Spleen (tissue), 11 donors: Measurements from ENCODE around the gene TRERF1. TPM values are rescaled to one million over a fixed set of nuclear protein-coding genes. Genes with fewer than 3 reads are reported as not detected.

Source experiments
- DNase-seq: peaks from one replicate; pipeline ENCODE4 v3.0.0-alpha.2; 2020
- H3K27ac ChIP-seq, 8 donors: fragments of 200-600 bp; sonication (generic) in 7 of 8; 1 replicate in 4 of 8; 2 replicates in 4 of 8; pipeline versions ENCODE4 v1.5.0 to v1.8.0; 2016 to 2021; ENCODE audit warnings: inconsistent platforms in 4 of 8, mild to moderate bottlenecking in 4 of 8, moderate library complexity in 1 of 8
- H3K27me3 ChIP-seq, 7 donors: fragments of 200-600 bp; sonication (generic) in 6 of 7; replicated peaks in 1 of 7; 1 replicate in 4 of 7; 2 replicates in 3 of 7; pipeline versions ENCODE4 v1.5.0 to v1.8.0; 2016 to 2021; ENCODE audit warnings: inconsistent platforms in 3 of 7, mild to moderate bottlenecking in 1 of 7
- H3K36me3 ChIP-seq, 6 donors: fragments of 200-600 bp; sonication (generic) in 5 of 6; 1 replicate in 4 of 6; 2 replicates in 2 of 6; pipeline versions ENCODE4 v1.5.0 to v1.8.0; 2016 to 2021; ENCODE audit warnings: inconsistent platforms in 2 of 6
- H3K4me1 ChIP-seq, 6 donors: fragments of 200-600 bp; sonication (generic) in 5 of 6; 1 replicate in 3 of 6; 2 replicates in 3 of 6; pipeline versions ENCODE4 v1.5.0 to v1.8.0; 2016 to 2021; ENCODE audit warnings: inconsistent platforms in 3 of 6
- H3K4me3 ChIP-seq, 8 donors: fragments of 200-600 bp; sonication (generic) in 7 of 8; 1 replicate in 4 of 8; 2 replicates in 4 of 8; pipeline versions ENCODE4 v1.5.0 to v1.8.0; 2016 to 2021; ENCODE audit warnings: inconsistent platforms in 4 of 8, mild to moderate bottlenecking in 4 of 8, moderate library complexity in 2 of 8
- H3K9me3 ChIP-seq, 8 donors: fragments of 200-600 bp; sonication (generic) in 7 of 8; 1 replicate in 4 of 8; 2 replicates in 4 of 8; pipeline versions ENCODE4 v1.5.0 to v1.8.0; 2016 to 2021; ENCODE audit warnings: inconsistent platforms in 4 of 8
- CTCF ChIP-seq, 11 experiments: fragments of 200-600 bp in 7 of 11; fragments of 450-650 bp in 4 of 11; sonication (generic) in 4 of 11; IDR thresholded peaks in 8 of 11; conservative IDR thresholded peaks in 3 of 11; 1 replicate in 7 of 11; 2 replicates in 4 of 11; pipeline versions ENCODE4 v1.4.0 to v1.8.0; 2016 to 2021; ENCODE audit warnings: antibody characterized with exemption in 11 of 11, inconsistent platforms in 4 of 11, mild to moderate bottlenecking in 1 of 11
- POLR2A ChIP-seq, 3 donors: fragments of 450-650 bp; IDR thresholded peaks; one replicate each; pipeline ENCODE4 v1.5.1; 2017; ENCODE audit warnings: antibody characterized with exemption in 3 of 3, mild to moderate bottlenecking in 1 of 3
- POLR2AphosphoS5 ChIP-seq, 3 donors: sonication (generic); formaldehyde crosslinking; IDR thresholded peaks; one replicate each; pipeline ENCODE4 v1.5.1; 2017; ENCODE audit warnings: antibody characterized with exemption in 3 of 3
- WGBS, 5 donors: extraction: QIAGEN DNeasy Blood & Tissue Kit in 3 of 5; methylation state at CpG; one replicate each; pipeline versions ENCODE4 v1.1.5 to v1.1.7; 2013 to 2018; 5-methylcytosine and 5-hydroxymethylcytosine counted together
- intact Hi-C: fragments of 100-400 bp; cut with DNase I; formaldehyde crosslinking; loops from one replicate; pipeline ENCODE4 v1.15.0; 2023; ENCODE audit warnings: low total_unique reads
- polyA plus RNA-seq, 3 donors: library from polyadenylated mRNA; stranded (reverse); fragments of 200-250 nt; gene quantifications; one replicate each; pipeline ENCODE4 v1.2.1, GENCODE V29; 2013
- total RNA-seq, 7 donors: library from RNA; depleted of rRNA in 3 of 7; stranded (reverse); fragments of >200 nt in 3 of 7; fragmentation: NEBNext Ultra II Directional in 4 of 7; extraction: Animal tissue kit (Norgen Biotek cat#: 25700) in 4 of 7; gene quantifications; one replicate each; pipeline versions ENCODE4 v1.1.0 to v1.2.1, GENCODE V29; 2016 to 2021
- donor health status: healthy with polysubstance abuse.
- donor health status: DM: no; HTN: no; CAD: no; lungs with moderate emphysema.
- donor health status: DM: no; HTN: no; CAD: no.
- donor health status: Bipolar disorder and iron deficiency.
- donor health status: healthy.
- donor health status: DM: no; HTN: no; CAD: no.
- donor health status: DM: yes; HTN: yes; CAD: no.

TRERF1 gene
- total and polyA plus RNA-seq, 10 donors = 1.5 to 16.9 (median 12.4) TPM

- no peak for DNase-seq
- 95 to 98% (median 98%) methylated on average over 5 of the region's 5 CpGs for WGBS, 5 donors
- peaks cover 0 to 30% (median 9%) of the 10 kb centered on the region in 6 donors for H3K36me3 ChIP-seq
- no peaks in the 10 kb centered on the region for H3K9me3 ChIP-seq
- H3K4me1 ChIP-seq = no peaks in the 10 kb centered on the region
- intact Hi-C loops = no loop called here
- no peak for TF ChIP-seq POLR2AphosphoS5 (IDR thresholded peaks at IDR 0.05)
- TF ChIP-seq CTCF (IDR thresholded peaks at IDR 0.05 in 8 of 11, conservative IDR thresholded peaks at IDR 0.05 in 3 of 11) = no peak
- no peak for TF ChIP-seq POLR2A (IDR thresholded peaks at IDR 0.05)
- H3K4me3 ChIP-seq = no peak overlapping the region
- no peak overlapping the region for H3K27ac ChIP-seq
- H3K27me3 ChIP-seq = no peaks in the 10 kb centered on the region
Measured at GRCh38 chr6:42199106-42199981, 252.4 kb downstream of the TRERF1 start.

- 69 to 85% (median 73%) methylated on average over 13 of the region's 13 CpGs for WGBS, 5 donors
- no peaks in the 10 kb centered on the region for H3K27me3 ChIP-seq
- no peak for DNase-seq
Measured at GRCh38 chr6:42197555-42198362, 254.0 kb downstream of the TRERF1 start.

GRCh38 chr6:42195415-42195814 is 256.3 kb downstream of the TRERF1 start:
- WGBS, 5 donors = 79 to 92% (median 84%) methylated on average over 4 of the region's 4 CpGs
- intact Hi-C loops = no loop called here
- Histone ChIP-seq H3K9me3 (no peaks in the 10 kb centered on the region), H3K27ac (no peak overlapping the region), H3K36me3 (peaks cover 0 to 4% (median 0%) of the 10 kb centered on the region in 6 donors), H3K4me1 (no peaks in the 10 kb centered on the region), H3K27me3 (no peaks in the 10 kb centered on the region), H3K4me3 (no peak overlapping the region)
- no peak for DNase-seq
- no peak for TF ChIP-seq POLR2A (IDR thresholded peaks at IDR 0.05)
- no peak for TF ChIP-seq CTCF (IDR thresholded peaks at IDR 0.05 in 8 of 11, conservative IDR thresholded peaks at IDR 0.05 in 3 of 11)

More at GRCh38 chr6:42197555-42198362, 254.0 kb downstream of the TRERF1 start:
- intact Hi-C loops = no loop called here
- Histone ChIP-seq H3K9me3 (no peaks in the 10 kb centered on the region), H3K4me3 (no peak overlapping the region), H3K27ac (peak overlapping the region in 1 of 8 donors; percentile 6), H3K36me3 (peaks cover 0 to 17% (median 1%) of the 10 kb centered on the region in 6 donors), H3K4me1 (no peaks in the 10 kb centered on the region)
- TF ChIP-seq POLR2AphosphoS5 (IDR thresholded peaks at IDR 0.05) (peak in 1 of 3 donors; percentile 21), POLR2A (IDR thresholded peaks at IDR 0.05) (no peak), CTCF (IDR thresholded peaks at IDR 0.05 in 8 of 11, conservative IDR thresholded peaks at IDR 0.05 in 3 of 11) (no peak)

- Histone ChIP-seq H3K27me3 (no peaks in the 10 kb centered on the region), H3K9me3 (no peaks in the 10 kb centered on the region), H3K27ac (no peak overlapping the region), H3K4me3 (no peak overlapping the region), H3K4me1 (no peaks in the 10 kb centered on the region), H3K36me3 (peaks cover 0 to 4% (median 0%) of the 10 kb centered on the region in 6 donors)
- TF ChIP-seq POLR2A (IDR thresholded peaks at IDR 0.05) = no peak
- TF ChIP-seq CTCF (IDR thresholded peaks at IDR 0.05 in 8 of 11, conservative IDR thresholded peaks at IDR 0.05 in 3 of 11) = no peak
- TF ChIP-seq POLR2AphosphoS5 (IDR thresholded peaks at IDR 0.05) = no peak
- intact Hi-C loops = no loop called here
- no peak for DNase-seq
- WGBS, 5 donors = 90 to 95% (median 92%) methylated on average over 5 of the region's 5 CpGs
Measured at GRCh38 chr6:42194056-42194455, 257.7 kb downstream of the TRERF1 start.
